Panc1 (cell line): ENCODE results near the gene CSTF1. TPM values are rescaled to one million over a fixed set of nuclear protein-coding genes. Genes with fewer than 3 reads are reported as not detected.

Source experiments
- ATAC-seq: fragments of 200-7000 bp; cut with Tn5 transposase; 2 replicates; pipeline ENCODE4 v1.9.1; 2020; ENCODE audit warnings: mild to moderate bottlenecking, moderate library complexity
- BruUV-seq: library from RNA; stranded (reverse); fragments of 400-500 nt; replicated peaks from 2 replicates; lab custom pipeline; 2021; lab: Mats Ljungman, UMichigan
- CTCF ChIA-PET: fragments of 300-600 bp; sonication (Branson Sonifier 250); formaldehyde crosslinking; loops from one replicate; lab custom pipeline; 2022; ENCODE audit warnings: antibody characterized with exemption; lab: Charles Lee
- POLR2A ChIA-PET: fragments of 300-600 bp; sonication (Branson Sonifier 250); formaldehyde crosslinking; loops from one replicate; lab custom pipeline; 2022; ENCODE audit warnings: antibody characterized with exemption; lab: Charles Lee
- DNase-seq: peaks from one replicate; pipeline ENCODE4 v3.0.0-alpha.2; 2010; ENCODE audit warnings: low read depth, low spot score
- H3K27ac ChIP-seq: 2 replicates; pipeline ENCODE4 v1.5.1; 2011; ENCODE audit warnings: mild to moderate bottlenecking, low read length, inconsistent platforms
- H3K27me3 ChIP-seq: fragments of 200-500 bp; sonication (Bioruptor generic); 2 replicates; pipeline ENCODE4 v1.6.0; 2014; ENCODE audit warnings: low read length, inconsistent platforms; ENCODE audit not compliant: control insufficient read depth, insufficient read depth
- H3K36me3 ChIP-seq: fragments of 200-500 bp; sonication (Bioruptor generic); 2 replicates; pipeline ENCODE4 v1.5.1; 2014; ENCODE audit warnings: inconsistent platforms, mild to moderate bottlenecking, low read length, moderate library complexity; ENCODE audit not compliant: control insufficient read depth, insufficient read depth
- H3K4me1 ChIP-seq: 2 replicates; pipeline ENCODE4 v1.5.1; 2011; ENCODE audit warnings: inconsistent platforms, mild to moderate bottlenecking, low read length, moderate library complexity; ENCODE audit not compliant: control insufficient read depth, insufficient read depth
- H3K4me3 ChIP-seq, 2 experiments: 2 replicates each; pipeline ENCODE4 v1.5.1; 2011 to 2012; ENCODE audit warnings: low read depth in 2 of 2, low read length in 2 of 2, mild to moderate bottlenecking in 2 of 2, inconsistent platforms in 1 of 2, moderate library complexity in 1 of 2
- H3K9me3 ChIP-seq: fragments of 200-500 bp; sonication (Bioruptor generic); 2 replicates; pipeline ENCODE4 v1.5.1; 2014; ENCODE audit warnings: low read depth, mild to moderate bottlenecking, inconsistent platforms, low read length, moderate library complexity; ENCODE audit not compliant: control insufficient read depth, insufficient read depth
- POLR2AphosphoS5 ChIP-seq: IDR thresholded peaks from 2 replicates; pipeline ENCODE4 v1.6.1; 2012; ENCODE audit warnings: mild to moderate bottlenecking, low read depth, low read length, moderate library complexity
- SIN3A ChIP-seq: IDR thresholded peaks from 2 replicates; pipeline ENCODE4 v1.6.1; 2012; ENCODE audit warnings: low read depth, mild to moderate bottlenecking, low read length, moderate library complexity, borderline replicate concordance; ENCODE audit not compliant: insufficient read depth
- TCF7L2 ChIP-seq: IDR thresholded peaks from 2 replicates; pipeline ENCODE4 v1.6.1; 2011; ENCODE audit warnings: mild to moderate bottlenecking, low read depth, low read length, inconsistent platforms
- in situ Hi-C: cut with HindIII; loops from 2 replicates; pipeline ENCODE4 v1.10.0; 2016; ENCODE audit warnings: low sequenced_read_pairs, low pct_unique_long_range_greater_than_20kb
- intact Hi-C: fragments of 100-400 bp; cut with micrococcal nuclease; formaldehyde crosslinking; loops from one replicate; pipeline ENCODE4 v1.10.0; 2022; ENCODE audit not compliant: unreplicated experiment
- total RNA-seq: library from RNA; stranded (reverse); gene quantifications from one replicate; pipeline ENCODE4 v1.2.1, GENCODE V29; 2021; ENCODE audit not compliant: unreplicated experiment
- TF ChIP-seq, protein P1 (sequence below): fragments of 450-650 bp; IDR thresholded peaks from 2 replicates; pipeline ENCODE4 v1.5.1; 2017; ENCODE audit warnings: mild to moderate bottlenecking
- TF ChIP-seq, protein P2 (sequence below), 2 experiments: IDR thresholded peaks; 2 replicates each; pipeline ENCODE4 v1.6.1; 2011 to 2012; ENCODE audit warnings: low read depth in 2 of 2, control low read depth in 1 of 2, low read length in 1 of 2, mild to moderate bottlenecking in 1 of 2, moderate library complexity in 1 of 2; ENCODE audit not compliant: insufficient read depth in 1 of 2

CSTF1 gene
- total RNA-seq, 1 experiment from 2014 or later, result 46.3 TPM

GRCh38 chr20:56443654-56444540, 51.5 kb downstream of the CSTF1 start:
- no peaks in the 10 kb centered on the region for H3K9me3 ChIP-seq
- no peaks in the 10 kb centered on the region for H3K27me3 ChIP-seq
- ChIA-PET CTCF (no interaction called here), POLR2A (no interaction called here)
- ATAC-seq, result peak; percentile 22
- H3K36me3 ChIP-seq, result no peaks in the 10 kb centered on the region
- in situ Hi-C loops, result no loop called here
- TF ChIP-seq POLR2AphosphoS5, result no peak
- TF ChIP-seq, protein P1, sequence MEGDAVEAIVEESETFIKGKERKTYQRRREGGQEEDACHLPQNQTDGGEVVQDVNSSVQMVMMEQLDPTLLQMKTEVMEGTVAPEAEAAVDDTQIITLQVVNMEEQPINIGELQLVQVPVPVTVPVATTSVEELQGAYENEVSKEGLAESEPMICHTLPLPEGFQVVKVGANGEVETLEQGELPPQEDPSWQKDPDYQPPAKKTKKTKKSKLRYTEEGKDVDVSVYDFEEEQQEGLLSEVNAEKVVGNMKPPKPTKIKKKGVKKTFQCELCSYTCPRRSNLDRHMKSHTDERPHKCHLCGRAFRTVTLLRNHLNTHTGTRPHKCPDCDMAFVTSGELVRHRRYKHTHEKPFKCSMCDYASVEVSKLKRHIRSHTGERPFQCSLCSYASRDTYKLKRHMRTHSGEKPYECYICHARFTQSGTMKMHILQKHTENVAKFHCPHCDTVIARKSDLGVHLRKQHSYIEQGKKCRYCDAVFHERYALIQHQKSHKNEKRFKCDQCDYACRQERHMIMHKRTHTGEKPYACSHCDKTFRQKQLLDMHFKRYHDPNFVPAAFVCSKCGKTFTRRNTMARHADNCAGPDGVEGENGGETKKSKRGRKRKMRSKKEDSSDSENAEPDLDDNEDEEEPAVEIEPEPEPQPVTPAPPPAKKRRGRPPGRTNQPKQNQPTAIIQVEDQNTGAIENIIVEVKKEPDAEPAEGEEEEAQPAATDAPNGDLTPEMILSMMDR, result no peak
- no peak for TF ChIP-seq SIN3A
- TF ChIP-seq, protein P2, sequence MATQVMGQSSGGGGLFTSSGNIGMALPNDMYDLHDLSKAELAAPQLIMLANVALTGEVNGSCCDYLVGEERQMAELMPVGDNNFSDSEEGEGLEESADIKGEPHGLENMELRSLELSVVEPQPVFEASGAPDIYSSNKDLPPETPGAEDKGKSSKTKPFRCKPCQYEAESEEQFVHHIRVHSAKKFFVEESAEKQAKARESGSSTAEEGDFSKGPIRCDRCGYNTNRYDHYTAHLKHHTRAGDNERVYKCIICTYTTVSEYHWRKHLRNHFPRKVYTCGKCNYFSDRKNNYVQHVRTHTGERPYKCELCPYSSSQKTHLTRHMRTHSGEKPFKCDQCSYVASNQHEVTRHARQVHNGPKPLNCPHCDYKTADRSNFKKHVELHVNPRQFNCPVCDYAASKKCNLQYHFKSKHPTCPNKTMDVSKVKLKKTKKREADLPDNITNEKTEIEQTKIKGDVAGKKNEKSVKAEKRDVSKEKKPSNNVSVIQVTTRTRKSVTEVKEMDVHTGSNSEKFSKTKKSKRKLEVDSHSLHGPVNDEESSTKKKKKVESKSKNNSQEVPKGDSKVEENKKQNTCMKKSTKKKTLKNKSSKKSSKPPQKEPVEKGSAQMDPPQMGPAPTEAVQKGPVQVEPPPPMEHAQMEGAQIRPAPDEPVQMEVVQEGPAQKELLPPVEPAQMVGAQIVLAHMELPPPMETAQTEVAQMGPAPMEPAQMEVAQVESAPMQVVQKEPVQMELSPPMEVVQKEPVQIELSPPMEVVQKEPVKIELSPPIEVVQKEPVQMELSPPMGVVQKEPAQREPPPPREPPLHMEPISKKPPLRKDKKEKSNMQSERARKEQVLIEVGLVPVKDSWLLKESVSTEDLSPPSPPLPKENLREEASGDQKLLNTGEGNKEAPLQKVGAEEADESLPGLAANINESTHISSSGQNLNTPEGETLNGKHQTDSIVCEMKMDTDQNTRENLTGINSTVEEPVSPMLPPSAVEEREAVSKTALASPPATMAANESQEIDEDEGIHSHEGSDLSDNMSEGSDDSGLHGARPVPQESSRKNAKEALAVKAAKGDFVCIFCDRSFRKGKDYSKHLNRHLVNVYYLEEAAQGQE (IDR thresholded peaks at IDR 0.05; ENCODE audit: insufficient read depth in 1 of 2, low read depth in 2 of 2, low read length in 1 of 2), result no peak
- TF ChIP-seq TCF7L2, result no peak
- H3K4me3 ChIP-seq, result no peak overlapping the region
- intact Hi-C loops, result no loop called here
- no TSS peak for BruUV-seq
- H3K27ac ChIP-seq, result no peak overlapping the region
- DNase-seq, result no peak
- H3K4me1 ChIP-seq, result no peaks in the 10 kb centered on the region

DNA sequence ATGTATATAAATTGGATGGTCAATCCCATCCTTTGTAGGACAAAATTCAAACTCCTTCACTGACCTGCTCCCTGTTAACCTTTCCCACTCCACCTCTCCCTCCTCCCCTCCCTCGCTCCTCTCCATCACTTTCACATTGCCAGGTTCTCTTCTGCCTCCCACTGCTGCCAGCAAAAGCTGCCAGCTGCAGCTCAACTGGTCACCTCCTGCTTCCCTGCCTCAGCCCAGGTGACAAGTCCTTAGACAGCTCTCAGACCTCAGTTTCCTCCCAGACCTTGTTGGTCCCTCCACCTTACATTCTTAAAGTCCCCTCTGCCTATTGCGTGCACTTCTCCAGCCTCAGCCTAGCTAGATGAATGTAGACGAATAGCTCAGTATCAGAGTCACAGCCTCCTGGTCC, 52.7 kb downstream of the CSTF1 start:
- H3K4me1 ChIP-seq, result no peaks in the 10 kb centered on the region
- in situ Hi-C loops (no loop called here), intact Hi-C loops (no loop called here)
- no peak overlapping the region for H3K27ac ChIP-seq
- no peak overlapping the region for H3K4me3 ChIP-seq
- no peaks in the 10 kb centered on the region for H3K27me3 ChIP-seq
- no TSS peak for BruUV-seq
- ChIA-PET POLR2A (no interaction called here), CTCF (no interaction called here)
- H3K9me3 ChIP-seq, result no peaks in the 10 kb centered on the region
- H3K36me3 ChIP-seq, result no peaks in the 10 kb centered on the region
- ATAC-seq (no peak), DNase-seq (no peak)
- no peak for TF ChIP-seq SIN3A
- no peak for TF ChIP-seq TCF7L2

- CTCF ChIA-PET, result no interaction called here
- BruUV-seq, result no TSS peak
Observed at GRCh38 chr20:56445540-56445939, 53.1 kb downstream of the CSTF1 start.

More at GRCh38 chr20:56445540-56445939, 53.1 kb downstream of the CSTF1 start:
- no peak overlapping the region for H3K4me3 ChIP-seq
- in situ Hi-C loops, result no loop called here
- DNase-seq (no peak), ATAC-seq (no peak)
- intact Hi-C loops, result no loop called here
- H3K27ac ChIP-seq, result no peak overlapping the region
- no peaks in the 10 kb centered on the region for H3K9me3 ChIP-seq
- TF ChIP-seq, protein P1, result no peak
- TF ChIP-seq, protein P2 (IDR thresholded peaks at IDR 0.05; ENCODE audit: insufficient read depth in 1 of 2, low read depth in 2 of 2, low read length in 1 of 2), result no peak
- no peak for TF ChIP-seq POLR2AphosphoS5
- no peak for TF ChIP-seq TCF7L2
- POLR2A ChIA-PET, result no interaction called here
- no peaks in the 10 kb centered on the region for H3K36me3 ChIP-seq
- H3K27me3 ChIP-seq, result no peaks in the 10 kb centered on the region
- H3K4me1 ChIP-seq, result no peaks in the 10 kb centered on the region
